SK-N-SH (cell line): ENCODE results near the gene SLC51A.

Experiments
- RAD21 ChIP-seq: IDR thresholded peaks from 2 replicates; pipeline ENCODE4 v1.6.1; 2012; ENCODE audit warnings: mild to moderate bottlenecking, low read length
- TF ChIP-seq, protein P1 (sequence below): fragments of 150-350 bp; IDR thresholded peaks from 2 replicates; pipeline ENCODE4 v1.6.1; 2017; ENCODE audit warnings: antibody characterized with exemption, low read length, low read depth, borderline replicate concordance

DNA sequence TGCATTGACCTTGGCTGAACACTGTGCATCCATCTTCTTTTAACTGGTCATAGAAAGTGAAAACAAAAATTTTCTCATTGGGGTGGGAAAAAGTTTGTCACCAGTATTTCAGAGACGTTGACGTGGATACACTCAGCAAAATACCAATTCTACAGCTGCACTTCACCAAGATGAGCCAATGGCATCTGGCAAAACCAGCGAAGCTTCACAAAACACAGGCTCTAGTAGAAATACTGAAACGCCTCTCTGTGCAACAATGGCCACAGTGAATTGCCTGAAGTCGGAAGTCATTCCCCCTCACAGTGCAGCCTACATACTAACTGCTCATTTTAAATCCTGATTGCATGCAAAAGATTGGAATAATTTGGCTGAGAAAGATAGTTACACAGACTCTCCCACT lies 54.2 kb downstream of the SLC51A start:
- no peak for TF ChIP-seq RAD21
- TF ChIP-seq, protein P1, sequence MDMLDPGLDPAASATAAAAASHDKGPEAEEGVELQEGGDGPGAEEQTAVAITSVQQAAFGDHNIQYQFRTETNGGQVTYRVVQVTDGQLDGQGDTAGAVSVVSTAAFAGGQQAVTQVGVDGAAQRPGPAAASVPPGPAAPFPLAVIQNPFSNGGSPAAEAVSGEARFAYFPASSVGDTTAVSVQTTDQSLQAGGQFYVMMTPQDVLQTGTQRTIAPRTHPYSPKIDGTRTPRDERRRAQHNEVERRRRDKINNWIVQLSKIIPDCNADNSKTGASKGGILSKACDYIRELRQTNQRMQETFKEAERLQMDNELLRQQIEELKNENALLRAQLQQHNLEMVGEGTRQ: no peak
